ENCODE results near the gene BCAS2. TPM values are rescaled to one million over a fixed set of nuclear protein-coding genes. Genes with fewer than 3 reads are reported as not detected.

BCAS2 gene
- total RNA-seq, 1 donor from 2014 or later: 45.6 TPM

GRCh38 chr1:114597949-114598348 lies 16.5 kb upstream of the BCAS2 start:
- Mint-ChIP-seq H3K27me3 (ENCODE audit: unreplicated experiment) (no peaks in the 10 kb centered on the region), H3K36me3 (ENCODE audit: low read depth, unreplicated experiment) (peaks cover 7% of the 10 kb centered on the region), H3K9me3 (ENCODE audit: unreplicated experiment) (no peaks in the 10 kb centered on the region), H3K4me1 (ENCODE audit: unreplicated experiment) (no peaks in the 10 kb centered on the region), H3K27ac (ENCODE audit: unreplicated experiment) (no peak overlapping the region), H3K4me3 (ENCODE audit: unreplicated experiment) (no peak overlapping the region)
- TF ChIP-seq, protein P1, sequence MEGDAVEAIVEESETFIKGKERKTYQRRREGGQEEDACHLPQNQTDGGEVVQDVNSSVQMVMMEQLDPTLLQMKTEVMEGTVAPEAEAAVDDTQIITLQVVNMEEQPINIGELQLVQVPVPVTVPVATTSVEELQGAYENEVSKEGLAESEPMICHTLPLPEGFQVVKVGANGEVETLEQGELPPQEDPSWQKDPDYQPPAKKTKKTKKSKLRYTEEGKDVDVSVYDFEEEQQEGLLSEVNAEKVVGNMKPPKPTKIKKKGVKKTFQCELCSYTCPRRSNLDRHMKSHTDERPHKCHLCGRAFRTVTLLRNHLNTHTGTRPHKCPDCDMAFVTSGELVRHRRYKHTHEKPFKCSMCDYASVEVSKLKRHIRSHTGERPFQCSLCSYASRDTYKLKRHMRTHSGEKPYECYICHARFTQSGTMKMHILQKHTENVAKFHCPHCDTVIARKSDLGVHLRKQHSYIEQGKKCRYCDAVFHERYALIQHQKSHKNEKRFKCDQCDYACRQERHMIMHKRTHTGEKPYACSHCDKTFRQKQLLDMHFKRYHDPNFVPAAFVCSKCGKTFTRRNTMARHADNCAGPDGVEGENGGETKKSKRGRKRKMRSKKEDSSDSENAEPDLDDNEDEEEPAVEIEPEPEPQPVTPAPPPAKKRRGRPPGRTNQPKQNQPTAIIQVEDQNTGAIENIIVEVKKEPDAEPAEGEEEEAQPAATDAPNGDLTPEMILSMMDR (IDR thresholded peaks at IDR 0.05; ENCODE audit: unreplicated experiment): no peak
- no peak for DNase-seq (ENCODE audit: low spot score)

GRCh38 chr1:114595602-114596001 lies 14.2 kb upstream of the BCAS2 start:
- Mint-ChIP-seq H3K4me3 (ENCODE audit: unreplicated experiment) (no peak overlapping the region), H3K36me3 (ENCODE audit: low read depth, unreplicated experiment) (peaks cover 7% of the 10 kb centered on the region), H3K9me3 (ENCODE audit: unreplicated experiment) (no peaks in the 10 kb centered on the region), H3K4me1 (ENCODE audit: unreplicated experiment) (no peaks in the 10 kb centered on the region), H3K27ac (ENCODE audit: unreplicated experiment) (no peak overlapping the region), H3K27me3 (ENCODE audit: unreplicated experiment) (no peaks in the 10 kb centered on the region)
- DNase-seq (ENCODE audit: low spot score): no peak
- TF ChIP-seq, protein P1 (IDR thresholded peaks at IDR 0.05; ENCODE audit: unreplicated experiment): no peak

GRCh38 chr1:114594046-114594445 lies 12.6 kb upstream of the BCAS2 start:
- DNase-seq (ENCODE audit: low spot score): no peak
- Mint-ChIP-seq H3K36me3 (ENCODE audit: low read depth, unreplicated experiment) (peaks cover 7% of the 10 kb centered on the region), H3K9me3 (ENCODE audit: unreplicated experiment) (no peaks in the 10 kb centered on the region), H3K4me3 (ENCODE audit: unreplicated experiment) (no peak overlapping the region), H3K27ac (ENCODE audit: unreplicated experiment) (no peak overlapping the region), H3K4me1 (ENCODE audit: unreplicated experiment) (no peaks in the 10 kb centered on the region), H3K27me3 (ENCODE audit: unreplicated experiment) (no peaks in the 10 kb centered on the region)
- TF ChIP-seq, protein P1 (IDR thresholded peaks at IDR 0.05; ENCODE audit: unreplicated experiment): no peak

DNA sequence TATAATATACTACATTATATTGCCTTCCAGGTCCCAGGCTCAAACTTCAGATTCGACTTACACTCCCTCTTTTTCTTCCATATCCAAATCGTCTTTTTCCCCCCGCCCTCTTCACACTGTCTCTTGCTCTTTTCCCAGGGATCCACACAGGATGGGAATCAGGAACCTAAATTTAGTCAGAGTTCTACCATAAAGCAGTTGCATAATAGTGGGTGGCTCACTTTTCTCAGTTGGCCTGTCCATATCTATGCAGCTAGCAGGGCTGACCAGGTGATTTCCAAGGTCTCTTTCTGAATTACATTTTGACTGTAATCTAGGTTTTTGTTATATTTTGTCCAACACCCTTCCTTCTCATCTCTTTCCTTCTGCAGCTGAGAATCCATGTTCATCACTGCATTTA lies 7.7 kb upstream of the BCAS2 start:
- DNase-seq (ENCODE audit: low spot score): no peak
- no peak overlapping the region for H3K27ac Mint-ChIP-seq (ENCODE audit: unreplicated experiment)
- H3K4me1 Mint-ChIP-seq (ENCODE audit: unreplicated experiment): peaks cover 5% of the 10 kb centered on the region
- H3K4me3 Mint-ChIP-seq (ENCODE audit: unreplicated experiment): no peak overlapping the region
- H3K27me3 Mint-ChIP-seq (ENCODE audit: unreplicated experiment): no peaks in the 10 kb centered on the region
- TF ChIP-seq, protein P1 (IDR thresholded peaks at IDR 0.05; ENCODE audit: unreplicated experiment): no peak
- H3K36me3 Mint-ChIP-seq (ENCODE audit: low read depth, unreplicated experiment): peaks cover 3% of the 10 kb centered on the region
- no peaks in the 10 kb centered on the region for H3K9me3 Mint-ChIP-seq (ENCODE audit: unreplicated experiment)

GRCh38 chr1:114588196-114588689 lies 6.8 kb upstream of the BCAS2 start:
- Mint-ChIP-seq H3K9me3 (ENCODE audit: unreplicated experiment) (no peaks in the 10 kb centered on the region), H3K36me3 (ENCODE audit: low read depth, unreplicated experiment) (peaks cover 3% of the 10 kb centered on the region), H3K27ac (ENCODE audit: unreplicated experiment) (no peak overlapping the region), H3K4me1 (ENCODE audit: unreplicated experiment) (peaks cover 5% of the 10 kb centered on the region), H3K4me3 (ENCODE audit: unreplicated experiment) (no peak overlapping the region), H3K27me3 (ENCODE audit: unreplicated experiment) (no peaks in the 10 kb centered on the region)
- DNase-seq (ENCODE audit: low spot score): no peak
- TF ChIP-seq, protein P1 (IDR thresholded peaks at IDR 0.05; ENCODE audit: unreplicated experiment): no peak
